HEK293 (cell line): ENCODE measurements around the gene TARS3.

Experiments
- CTCF ChIA-PET: fragments of 350-600 bp; formaldehyde crosslinking; extraction: SDS; loops from one replicate; lab custom pipeline; 2021; ENCODE audit warnings: antibody characterized with exemption; lab: Yijun Ruan, JAX
- POLR2A ChIA-PET: fragments of 300-600 bp; formaldehyde crosslinking; extraction: SDS; loops from one replicate; lab custom pipeline; 2020; ENCODE audit warnings: antibody characterized with exemption, inconsistent platforms; lab: Yijun Ruan, JAX
- H3K27ac ChIP-seq: fragments of 200-500 bp; sonication (Bioruptor generic); 2 replicates; pipeline ENCODE4 v1.5.1; 2014; ENCODE audit warnings: low read depth, low read length, control low read depth, inconsistent platforms; ENCODE audit errors: extremely low read depth
- H3K36me3 ChIP-seq, 2 experiments: fragments of 200-500 bp in 1 of 2; sonication (Bioruptor generic) in 1 of 2; 1 replicate in 1 of 2; 2 replicates in 1 of 2; pipeline ENCODE4 v1.5.1; 2014 to 2017; ENCODE audit warnings: inconsistent platforms in 2 of 2, low read length in 2 of 2; ENCODE audit not compliant: control insufficient read depth in 2 of 2, insufficient read depth in 1 of 2
- H3K4me1 ChIP-seq: fragments of 200-500 bp; sonication (Bioruptor generic); 2 replicates; pipeline ENCODE4 v1.5.1; 2014; ENCODE audit warnings: mild to moderate bottlenecking, low read length, inconsistent platforms; ENCODE audit not compliant: control insufficient read depth, insufficient read depth
- H3K4me3 ChIP-seq: 2 replicates; pipeline ENCODE4 v1.5.1; 2011; ENCODE audit warnings: low read depth, mild to moderate bottlenecking, control low read depth, low read length, moderate library complexity
- H3K9me3 ChIP-seq: fragments of 200-500 bp; sonication (Bioruptor generic); 2 replicates; pipeline ENCODE4 v1.5.1; 2014; ENCODE audit warnings: low read depth, low read length, inconsistent platforms; ENCODE audit not compliant: control insufficient read depth, insufficient read depth
- ATF2 ChIP-seq: fragments of 450-650 bp; formaldehyde crosslinking; IDR thresholded peaks from 2 replicates; pipeline ENCODE4 v1.5.1; 2016; ENCODE audit warnings: missing biosample characterization, missing genetic modification characterization, low read depth
- BCL11B ChIP-seq: fragments of 450-650 bp; formaldehyde crosslinking; IDR thresholded peaks from 2 replicates; pipeline ENCODE4 v1.5.1; 2016; ENCODE audit warnings: low read depth, missing biosample characterization, missing genetic modification characterization
- GLIS2 ChIP-seq: fragments of 450-650 bp; formaldehyde crosslinking; IDR thresholded peaks from 2 replicates; pipeline ENCODE4 v1.5.1; 2016; ENCODE audit warnings: missing biosample characterization, missing genetic modification characterization
- KLF16 ChIP-seq: fragments of 450-650 bp; formaldehyde crosslinking; IDR thresholded peaks from 2 replicates; pipeline ENCODE4 v1.5.1; 2017; ENCODE audit warnings: missing biosample characterization, missing genetic modification characterization
- KLF9 ChIP-seq: fragments of 450-650 bp; formaldehyde crosslinking; IDR thresholded peaks from 2 replicates; pipeline ENCODE4 v1.5.1; 2016; ENCODE audit warnings: missing biosample characterization, missing genetic modification characterization, low read depth
- PRDM1 ChIP-seq: fragments of 450-650 bp; formaldehyde crosslinking; IDR thresholded peaks from 2 replicates; pipeline ENCODE4; 2016; ENCODE audit warnings: missing biosample characterization, missing genetic modification characterization
- PRDM10 ChIP-seq: fragments of 450-650 bp; formaldehyde crosslinking; IDR thresholded peaks from 2 replicates; pipeline ENCODE4 v1.5.1; 2016; ENCODE audit warnings: missing biosample characterization, missing genetic modification characterization
- SCRT1 ChIP-seq: fragments of 450-650 bp; formaldehyde crosslinking; IDR thresholded peaks from 2 replicates; pipeline ENCODE4 v1.5.1; 2016; ENCODE audit warnings: missing biosample characterization, missing genetic modification characterization, borderline replicate concordance
- ZEB2 ChIP-seq: fragments of 450-650 bp; formaldehyde crosslinking; IDR thresholded peaks from 2 replicates; pipeline ENCODE4 v1.5.1; 2016; ENCODE audit warnings: missing biosample characterization, missing genetic modification characterization
- ZNF133 ChIP-seq: fragments of 450-650 bp; formaldehyde crosslinking; IDR thresholded peaks from 2 replicates; pipeline ENCODE4 v1.5.1; 2016; ENCODE audit warnings: missing biosample characterization, missing genetic modification characterization
- ZNF211 ChIP-seq: fragments of 450-650 bp; formaldehyde crosslinking; IDR thresholded peaks from 2 replicates; pipeline ENCODE4 v1.5.1; 2016; ENCODE audit warnings: low read depth, missing biosample characterization, missing genetic modification characterization
- ZNF221 ChIP-seq: fragments of 450-650 bp; formaldehyde crosslinking; IDR thresholded peaks from 2 replicates; pipeline ENCODE4 v1.5.1; 2017; ENCODE audit warnings: missing biosample characterization, missing genetic modification characterization, borderline replicate concordance
- ZNF302 ChIP-seq: fragments of 450-650 bp; formaldehyde crosslinking; IDR thresholded peaks from 2 replicates; pipeline ENCODE4 v1.5.1; 2016; ENCODE audit warnings: missing biosample characterization, missing genetic modification characterization, low read depth
- ZNF335 ChIP-seq: fragments of 450-650 bp; formaldehyde crosslinking; conservative IDR thresholded peaks from 2 replicates; pipeline ENCODE4 v1.5.1; 2016; ENCODE audit warnings: missing biosample characterization, missing genetic modification characterization
- ZNF341 ChIP-seq: fragments of 450-650 bp; formaldehyde crosslinking; IDR thresholded peaks from 2 replicates; pipeline ENCODE4; 2016; ENCODE audit warnings: low read depth, missing biosample characterization, missing genetic modification characterization
- ZNF514 ChIP-seq: fragments of 450-650 bp; formaldehyde crosslinking; IDR thresholded peaks from 2 replicates; pipeline ENCODE4 v1.5.1; 2016; ENCODE audit warnings: missing biosample characterization, missing genetic modification characterization
- ZNF610 ChIP-seq: fragments of 450-650 bp; formaldehyde crosslinking; IDR thresholded peaks from 2 replicates; pipeline ENCODE4 v1.5.1; 2016; ENCODE audit warnings: missing biosample characterization, missing genetic modification characterization, borderline replicate concordance
- ZNF658 ChIP-seq: fragments of 450-650 bp; formaldehyde crosslinking; IDR thresholded peaks from 2 replicates; pipeline ENCODE4; 2016; ENCODE audit warnings: missing biosample characterization, missing genetic modification characterization
- ZNF707 ChIP-seq: fragments of 450-650 bp; formaldehyde crosslinking; IDR thresholded peaks from 2 replicates; pipeline ENCODE4 v1.5.1; 2016; ENCODE audit warnings: missing biosample characterization, missing genetic modification characterization
- ZNF777 ChIP-seq: fragments of 450-650 bp; formaldehyde crosslinking; IDR thresholded peaks from 2 replicates; pipeline ENCODE4 v1.5.1; 2017; ENCODE audit warnings: missing biosample characterization, missing genetic modification characterization, borderline replicate concordance
- ZSCAN18 ChIP-seq: fragments of 450-650 bp; formaldehyde crosslinking; IDR thresholded peaks from 2 replicates; pipeline ENCODE4 v1.5.1; 2016; ENCODE audit warnings: missing biosample characterization, missing genetic modification characterization
- TF ChIP-seq, protein P1 (sequence below): fragments of 450-650 bp; formaldehyde crosslinking; optimal IDR thresholded peaks from 2 replicates; pipeline ENCODE3; 2016; ENCODE audit warnings: missing biosample characterization, mild to moderate bottlenecking, missing genetic modification characterization
- TF ChIP-seq, protein P2 (sequence below): fragments of 450-650 bp; formaldehyde crosslinking; IDR thresholded peaks from 2 replicates; pipeline ENCODE4; 2016; ENCODE audit warnings: missing biosample characterization, missing genetic modification characterization
- TF ChIP-seq, protein P3 (sequence below): fragments of 450-650 bp; IDR thresholded peaks from 2 replicates; pipeline ENCODE4 v1.5.1; 2018; ENCODE audit warnings: missing biosample characterization, mild to moderate bottlenecking, missing genetic modification characterization

Gene TARS3

GRCh38 chr15:101614001-101614585 lies 110.2 kb downstream of the TARS3 start (continued):
- no peak for TF ChIP-seq BCL11B (tag by site-specific recombination)
- no peak for TF ChIP-seq ZNF221 (tag by site-specific recombination)
- TF ChIP-seq ZNF658 (tag by site-specific recombination): no peak
- TF ChIP-seq ZNF707 (tag by site-specific recombination): no peak
- TF ChIP-seq ZNF341: peak; percentile 92
- TF ChIP-seq ZNF211 (tag by site-specific recombination): no peak
- TF ChIP-seq ZNF335 (tag by site-specific recombination): 0 out of 2 replicates have a peak, but pooled peaks have one; percentile 13
- TF ChIP-seq PRDM10 (tag by site-specific recombination): no peak
- no peak for TF ChIP-seq ZNF133
- no peak for TF ChIP-seq ZNF302
- TF ChIP-seq ATF2 (tag by site-specific recombination): peak; percentile 86

GRCh38 chr15:101613130-101614000 lies 110.9 kb downstream of the TARS3 start:
- Histone ChIP-seq H3K36me3 (peaks cover 0 to 6% of the 10 kb centered on the region in 2 experiments; a peak in 1 of 3 replicates), H3K27ac (peak overlapping the region; percentile 11; the same call in 1 of the 2 replicates), H3K4me1 (peaks cover 22% of the 10 kb centered on the region), H3K4me3 (no peak overlapping the region), H3K9me3 (no peaks in the 10 kb centered on the region)
- ChIA-PET POLR2A (interaction anchor here (0.6 kb wide), 1 partner anchor 367 kb away, joined by 5 read pairs; no protein-coding TSS in a partner anchor), CTCF (interaction anchor here (2.5 kb wide), 1 partner anchor 27 kb away, joined by 13 read pairs; no protein-coding TSS in a partner anchor)
- no peak for TF ChIP-seq ZSCAN18 (tag by site-specific recombination)
- TF ChIP-seq KLF9 (tag by site-specific recombination): no peak
- no peak for TF ChIP-seq ZNF610 (tag by site-specific recombination)
- 0 out of 2 replicates have a peak, but pooled peaks have one; percentile 16 for TF ChIP-seq ZEB2 (tag by site-specific recombination)
- TF ChIP-seq ZNF777: no peak
- TF ChIP-seq GLIS2: no peak
- peak; percentile 65 for TF ChIP-seq PRDM1 (tag by site-specific recombination)
- TF ChIP-seq, protein P1, sequence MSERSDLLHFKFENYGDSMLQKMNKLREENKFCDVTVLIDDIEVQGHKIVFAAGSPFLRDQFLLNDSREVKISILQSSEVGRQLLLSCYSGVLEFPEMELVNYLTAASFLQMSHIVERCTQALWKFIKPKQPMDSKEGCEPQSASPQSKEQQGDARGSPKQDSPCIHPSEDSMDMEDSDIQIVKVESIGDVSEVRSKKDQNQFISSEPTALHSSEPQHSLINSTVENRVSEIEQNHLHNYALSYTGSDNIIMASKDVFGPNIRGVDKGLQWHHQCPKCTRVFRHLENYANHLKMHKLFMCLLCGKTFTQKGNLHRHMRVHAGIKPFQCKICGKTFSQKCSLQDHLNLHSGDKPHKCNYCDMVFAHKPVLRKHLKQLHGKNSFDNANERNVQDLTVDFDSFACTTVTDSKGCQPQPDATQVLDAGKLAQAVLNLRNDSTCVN (tag by site-specific recombination): peak; percentile 30
- TF ChIP-seq, protein P2, sequence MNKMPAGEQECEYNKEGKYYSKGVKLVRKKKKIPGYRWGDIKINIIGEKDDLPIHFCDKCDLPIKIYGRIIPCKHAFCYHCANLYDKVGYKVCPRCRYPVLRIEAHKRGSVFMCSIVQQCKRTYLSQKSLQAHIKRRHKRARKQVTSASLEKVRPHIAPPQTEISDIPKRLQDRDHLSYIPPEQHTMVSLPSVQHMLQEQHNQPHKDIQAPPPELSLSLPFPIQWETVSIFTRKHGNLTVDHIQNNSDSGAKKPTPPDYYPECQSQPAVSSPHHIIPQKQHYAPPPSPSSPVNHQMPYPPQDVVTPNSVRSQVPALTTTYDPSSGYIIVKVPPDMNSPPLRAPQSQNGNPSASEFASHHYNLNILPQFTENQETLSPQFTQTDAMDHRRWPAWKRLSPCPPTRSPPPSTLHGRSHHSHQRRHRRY (tag by site-specific recombination): no peak
- TF ChIP-seq, protein P3, sequence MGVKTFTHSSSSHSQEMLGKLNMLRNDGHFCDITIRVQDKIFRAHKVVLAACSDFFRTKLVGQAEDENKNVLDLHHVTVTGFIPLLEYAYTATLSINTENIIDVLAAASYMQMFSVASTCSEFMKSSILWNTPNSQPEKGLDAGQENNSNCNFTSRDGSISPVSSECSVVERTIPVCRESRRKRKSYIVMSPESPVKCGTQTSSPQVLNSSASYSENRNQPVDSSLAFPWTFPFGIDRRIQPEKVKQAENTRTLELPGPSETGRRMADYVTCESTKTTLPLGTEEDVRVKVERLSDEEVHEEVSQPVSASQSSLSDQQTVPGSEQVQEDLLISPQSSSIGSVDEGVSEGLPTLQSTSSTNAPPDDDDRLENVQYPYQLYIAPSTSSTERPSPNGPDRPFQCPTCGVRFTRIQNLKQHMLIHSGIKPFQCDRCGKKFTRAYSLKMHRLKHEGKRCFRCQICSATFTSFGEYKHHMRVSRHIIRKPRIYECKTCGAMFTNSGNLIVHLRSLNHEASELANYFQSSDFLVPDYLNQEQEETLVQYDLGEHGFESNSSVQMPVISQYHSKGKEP (tag by site-specific recombination): 0 out of 2 replicates have a peak, but pooled peaks have one; percentile 51
- TF ChIP-seq SCRT1 (tag by site-specific recombination): no peak
- no peak for TF ChIP-seq ZNF514
- 0 out of 2 replicates have a peak, but pooled peaks have one; percentile 32 for TF ChIP-seq KLF16 (tag by site-specific recombination)
